Breast epithelium (tissue), 4 donors: ENCODE data around the gene SLC30A3. TPM values are rescaled to one million over a fixed set of nuclear protein-coding genes. Genes with fewer than 3 reads are reported as not detected.
"Not testable (repeated sequence)": the region's sequence is repeated elsewhere in the genome, so short reads cannot be mapped to it uniquely, and the experiment has no call there.

Experiments used
- DNase-seq, 2 donors: peaks; one replicate each; pipeline ENCODE4 v3.0.0-alpha.2; 2019; ENCODE audit warnings: low spot score in 2 of 2
- H3K27ac ChIP-seq, 2 donors: fragments of 200-600 bp; sonication (generic) in 1 of 2; one replicate each; pipeline ENCODE4 v1.5.1; 2016 to 2019; ENCODE audit warnings: mild to moderate bottlenecking in 1 of 2
- H3K27me3 ChIP-seq, 2 donors: fragments of 200-600 bp; sonication (generic) in 1 of 2; one replicate each; pipeline versions ENCODE4 v1.5.1 to v1.6.0; 2017 to 2019; ENCODE audit warnings: control low read depth in 1 of 2, mild to moderate bottlenecking in 1 of 2
- H3K36me3 ChIP-seq: fragments of 200-600 bp; one replicate; pipeline ENCODE4 v1.5.1; 2019
- H3K4me1 ChIP-seq, 2 donors: fragments of 200-600 bp; sonication (generic); one replicate each; pipeline ENCODE4 v1.5.1; 2016 to 2019; ENCODE audit warnings: control low read depth in 1 of 2
- H3K4me3 ChIP-seq, 3 donors: fragments of 200-600 bp; sonication (generic); 1 replicate in 2 of 3; 2 replicates in 1 of 3; pipeline ENCODE4 v1.5.1; 2016 to 2019; ENCODE audit warnings: mild to moderate bottlenecking in 3 of 3, moderate library complexity in 2 of 3
- H3K9me3 ChIP-seq, 2 donors: fragments of 200-600 bp; sonication (generic) in 1 of 2; one replicate each; pipeline ENCODE4 v1.5.1; 2016 to 2019; ENCODE audit warnings: control low read depth in 1 of 2
- CTCF ChIP-seq, 3 donors: fragments of 450-650 bp; IDR thresholded peaks; one replicate each; pipeline ENCODE4 v1.5.1; 2016 to 2017; ENCODE audit warnings: antibody characterized with exemption in 3 of 3, mild to moderate bottlenecking in 3 of 3, moderate library complexity in 3 of 3
- POLR2A ChIP-seq: fragments of 450-650 bp; IDR thresholded peaks from one replicate; pipeline ENCODE4 v1.6.1; 2016; ENCODE audit warnings: antibody characterized with exemption, mild to moderate bottlenecking, moderate library complexity
- POLR2AphosphoS5 ChIP-seq, 3 donors: sonication (generic); formaldehyde crosslinking; IDR thresholded peaks; one replicate each; pipeline ENCODE4 v1.6.1; 2017; ENCODE audit warnings: antibody characterized with exemption in 3 of 3
- intact Hi-C: fragments of 100-400 bp; cut with DNase I; formaldehyde crosslinking; loops from one replicate; pipeline ENCODE4 v1.15.1; 2023; ENCODE audit warnings: low total_unique reads
- total RNA-seq, 3 donors: library from RNA; depleted of rRNA; stranded (reverse); fragments of >200 nt; gene quantifications; one replicate each; pipeline ENCODE4 v1.1.0, GENCODE V29; 2016

The SLC30A3 gene
- total RNA-seq, 3 donors from 2014 or later = 0.33 TPM; not detected in 2

GRCh38 chr2:27304488-27305240 lies 41.8 kb upstream of the SLC30A3 start:
- intact Hi-C loops = loop anchor here (10.0 kb wide), 1 partner anchor 210 kb away; no protein-coding TSS in a partner anchor
- H3K27me3 ChIP-seq = peaks cover 17 to 34% of the 10 kb centered on the region in 2 donors

GRCh38 chr2:27303093-27304025 lies 40.5 kb upstream of the SLC30A3 start:
- H3K4me1 ChIP-seq = no peaks in the 10 kb centered on the region
- H3K4me3 ChIP-seq = peak overlapping the region; percentile 25 to 44 (median 39)
- no peak for DNase-seq
- H3K9me3 ChIP-seq = no peaks in the 10 kb centered on the region
- peaks cover 17 to 29% of the 10 kb centered on the region in 2 donors for H3K27me3 ChIP-seq
- H3K36me3 ChIP-seq = no peaks in the 10 kb centered on the region
- H3K27ac ChIP-seq = no peak overlapping the region
- no peak for TF ChIP-seq POLR2A
- TF ChIP-seq CTCF (IDR thresholded peaks at IDR 0.05) = peak; percentile 63 to 78 (median 64)
- intact Hi-C loops = loop anchor here (2.0 to 10.0 kb wide), 2 partner anchors 85 to 209 kb away; no protein-coding TSS in a partner anchor

More at GRCh38 chr2:27304488-27305240, 41.8 kb upstream of the SLC30A3 start:
- H3K36me3 ChIP-seq = no peaks in the 10 kb centered on the region
- no peak for TF ChIP-seq CTCF (IDR thresholded peaks at IDR 0.05)
- no peak for TF ChIP-seq POLR2AphosphoS5 (IDR thresholded peaks at IDR 0.05)
- no peak for TF ChIP-seq POLR2A
- no peak overlapping the region for H3K4me3 ChIP-seq
- H3K4me1 ChIP-seq = no peaks in the 10 kb centered on the region
- no peak overlapping the region for H3K27ac ChIP-seq
- no peaks in the 10 kb centered on the region for H3K9me3 ChIP-seq
- DNase-seq = no peak

- not testable (repeated sequence) for DNase-seq, H3K27ac ChIP-seq, H3K4me3 ChIP-seq, H3K9me3 ChIP-seq, H3K36me3 ChIP-seq, H3K4me1 ChIP-seq, H3K27me3 ChIP-seq
- intact Hi-C loops = loop anchor here (10.0 kb wide), 1 partner anchor 206 kb away; no protein-coding TSS in a partner anchor
Measured at GRCh38 chr2:27300606-27301005, 37.8 kb upstream of the SLC30A3 start.

GRCh38 chr2:27298391-27299080 lies 35.7 kb upstream of the SLC30A3 start:
- TF ChIP-seq CTCF (IDR thresholded peaks at IDR 0.05) (no peak), POLR2A (no peak), POLR2AphosphoS5 (IDR thresholded peaks at IDR 0.05) (no peak)

GRCh38 chr2:27297195-27297594 lies 34.3 kb upstream of the SLC30A3 start:
- Histone ChIP-seq H3K9me3 (no peaks in the 10 kb centered on the region), H3K4me3 (no peak overlapping the region), H3K36me3 (no peaks in the 10 kb centered on the region), H3K4me1 (no peaks in the 10 kb centered on the region), H3K27me3 (no peaks in the 10 kb centered on the region), H3K27ac (no peak overlapping the region)
- DNase-seq = no peak
- TF ChIP-seq POLR2A (no peak), CTCF (IDR thresholded peaks at IDR 0.05) (no peak), POLR2AphosphoS5 (IDR thresholded peaks at IDR 0.05) (no peak)
- intact Hi-C loops = no loop called here

More at GRCh38 chr2:27298391-27299080, 35.7 kb upstream of the SLC30A3 start:
- DNase-seq = no peak
- Histone ChIP-seq H3K36me3 (no peaks in the 10 kb centered on the region), H3K9me3 (no peaks in the 10 kb centered on the region), H3K4me3 (no peak overlapping the region), H3K27me3 (no peaks in the 10 kb centered on the region), H3K4me1 (no peaks in the 10 kb centered on the region), H3K27ac (peak overlapping the region in 1 of 2 donors; percentile 23)
- intact Hi-C loops = no loop called here
